A549 (cell line): Measurements from ENCODE around the gene IQCC.

Experiments
- HES2 ChIP-seq: fragments of >200 bp; sonication (Bioruptor Twin); formaldehyde crosslinking; IDR thresholded peaks from 2 replicates; pipeline ENCODE4 v1.6.1; 2016
- JUN ChIP-seq, 2 experiments: fragments of >200 bp; sonication (Bioruptor Twin); formaldehyde crosslinking; IDR thresholded peaks; 2 replicates in 1 of 2; 3 replicates in 1 of 2; pipeline ENCODE4 v1.6.1; 2016 to 2017
- PBX3 ChIP-seq: IDR thresholded peaks from 2 replicates; pipeline ENCODE4 v1.6.1; 2012
- POLR2A ChIP-seq: IDR thresholded peaks from 2 replicates; pipeline ENCODE4 v1.6.1; 2012; ENCODE audit warnings: mild to moderate bottlenecking, low read length
- RARB ChIP-seq: fragments of 250-450 bp; sonication (Bioruptor Pico); IDR thresholded peaks from 2 replicates; pipeline ENCODE4 v1.8.0; 2021; ENCODE audit warnings: mild to moderate bottlenecking, moderate library complexity
- SMC3 ChIP-seq: fragments of >200 bp; sonication (Bioruptor Twin); formaldehyde crosslinking; IDR thresholded peaks from 3 replicates; pipeline ENCODE4 v1.6.1; 2018; ENCODE audit warnings: inconsistent platforms

- TF ChIP-seq PBX3: no peak
- no peak for TF ChIP-seq RARB (CRISPR knock-in tag)
- no peak for TF ChIP-seq HES2
- TF ChIP-seq JUN (IDR thresholded peaks at IDR 0.05): no peak
- no peak for TF ChIP-seq POLR2A
- TF ChIP-seq SMC3: no peak
Measured at GRCh38 chr1:32194984-32195383, 10.5 kb upstream of the IQCC start.
